H7 (cell line): Measurements from ENCODE around the gene CLIP3. TPM values are rescaled to one million over a fixed set of nuclear protein-coding genes. Genes with fewer than 3 reads are reported as not detected.

Experiments
- DNase-seq: peaks from one replicate; pipeline ENCODE4 v3.0.0; 2012
- H3K27me3 ChIP-seq: 2 replicates; pipeline ENCODE4 v1.6.0; 2011; ENCODE audit warnings: mild to moderate bottlenecking, low read length; ENCODE audit not compliant: control insufficient read depth, insufficient read depth
- H3K36me3 ChIP-seq: replicated peaks from 2 replicates; pipeline ENCODE4 v1.5.1; 2011; ENCODE audit warnings: low read length; ENCODE audit not compliant: control insufficient read depth, insufficient read depth
- H3K4me3 ChIP-seq: 2 replicates; pipeline ENCODE4 v1.5.1; 2011; ENCODE audit warnings: low read depth, mild to moderate bottlenecking, control low read depth, low read length, moderate library complexity; ENCODE audit not compliant: insufficient read depth
- total RNA-seq: library from RNA; depleted of rRNA; stranded (reverse); fragments of >200 nt; shearing (Covaris generic); gene quantifications from 2 replicates; pipeline ENCODE4 v1.2.3, GENCODE V29; 2014

The CLIP3 gene
- total RNA-seq, 1 experiment from 2014 or later, result 1.5 TPM

DNA sequence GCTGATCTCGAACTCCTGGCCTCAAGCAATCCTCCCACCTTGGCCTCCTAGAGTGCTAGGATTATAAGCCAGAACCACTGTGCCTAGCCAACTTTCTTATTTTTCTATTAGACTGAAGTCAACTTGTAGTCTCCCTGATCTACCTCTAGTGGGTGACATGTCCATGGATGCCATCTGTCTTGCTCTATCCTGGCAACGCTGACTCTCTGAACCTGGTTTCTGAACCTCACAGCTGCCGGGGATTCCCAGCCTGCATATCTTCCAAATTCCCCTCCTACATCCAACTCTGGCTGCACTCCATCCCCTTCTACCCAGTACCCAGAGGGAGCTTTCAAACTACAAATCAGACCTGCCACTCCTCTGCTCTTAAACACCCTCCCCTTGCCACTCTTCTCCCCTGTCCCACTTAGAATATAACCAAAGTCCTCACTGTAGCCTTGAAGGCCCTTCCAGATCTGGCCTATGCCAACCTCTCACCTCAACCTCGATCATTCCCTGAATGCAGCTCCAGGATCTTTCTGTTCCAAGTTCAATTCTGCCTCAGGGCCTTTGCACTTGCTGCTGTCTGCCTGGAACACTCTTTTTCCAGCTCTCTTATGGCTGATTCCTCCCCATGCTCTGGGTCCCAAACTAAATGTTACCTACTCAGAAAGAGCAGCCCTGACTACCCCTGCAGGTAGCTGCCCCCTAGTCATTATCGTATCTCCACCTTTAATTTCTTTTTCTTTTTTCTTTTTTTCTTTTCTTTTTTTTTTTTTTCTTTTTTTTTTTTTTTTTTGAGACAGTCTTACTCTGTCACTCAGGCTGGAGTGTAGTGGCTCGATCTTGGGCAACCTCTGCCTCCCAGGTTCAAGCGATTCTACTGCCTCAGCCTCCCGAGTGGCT is 2.2 kb downstream of the CLIP3 start:
- DNase-seq, result peak; percentile 60
- Histone ChIP-seq H3K27me3 (peaks cover 2% of the 10 kb centered on the region), H3K4me3 (no peak overlapping the region), H3K36me3 (no peaks in the 10 kb centered on the region; the same call in 1 of the 2 replicates)

DNA sequence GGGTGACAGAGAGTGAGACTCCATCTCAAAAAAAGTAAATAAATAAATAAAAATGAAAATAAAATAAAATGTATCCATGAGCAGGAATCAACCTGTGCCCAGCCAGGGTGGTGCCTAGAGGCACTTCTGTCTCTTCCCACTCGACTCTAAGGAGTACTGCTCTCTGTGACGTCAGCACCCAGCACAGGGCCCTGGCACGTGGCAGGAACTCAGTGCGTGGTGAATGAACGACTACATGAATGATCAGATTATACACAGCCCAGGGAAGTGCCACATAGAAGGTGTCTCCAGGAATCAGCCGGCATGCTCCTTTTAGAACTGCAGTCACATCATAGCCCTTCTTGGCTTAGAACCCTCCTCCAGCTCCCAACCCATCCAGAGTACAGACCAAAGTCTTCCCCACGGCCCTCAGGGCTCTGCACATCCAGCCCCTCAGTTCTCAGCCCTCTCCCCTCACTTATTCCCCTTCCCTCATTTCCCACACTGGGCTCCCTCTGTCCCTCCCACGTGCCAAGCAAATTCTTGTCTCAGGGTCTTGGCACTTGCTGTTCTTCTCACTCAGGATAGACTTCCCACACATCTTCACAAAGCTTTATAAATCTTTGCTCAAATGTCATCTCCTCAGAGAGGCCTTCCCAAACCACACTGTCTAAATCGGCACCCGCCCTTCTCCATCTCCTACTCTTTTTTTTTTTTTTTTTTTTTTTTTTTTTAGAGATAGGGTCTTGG is 4.2 kb downstream of the CLIP3 start:
- Histone ChIP-seq H3K27me3 (peaks cover 1% of the 10 kb centered on the region), H3K36me3 (no peaks in the 10 kb centered on the region; the same call in 1 of the 2 replicates), H3K4me3 (no peak overlapping the region)
- DNase-seq, result peak; percentile 16

DNA sequence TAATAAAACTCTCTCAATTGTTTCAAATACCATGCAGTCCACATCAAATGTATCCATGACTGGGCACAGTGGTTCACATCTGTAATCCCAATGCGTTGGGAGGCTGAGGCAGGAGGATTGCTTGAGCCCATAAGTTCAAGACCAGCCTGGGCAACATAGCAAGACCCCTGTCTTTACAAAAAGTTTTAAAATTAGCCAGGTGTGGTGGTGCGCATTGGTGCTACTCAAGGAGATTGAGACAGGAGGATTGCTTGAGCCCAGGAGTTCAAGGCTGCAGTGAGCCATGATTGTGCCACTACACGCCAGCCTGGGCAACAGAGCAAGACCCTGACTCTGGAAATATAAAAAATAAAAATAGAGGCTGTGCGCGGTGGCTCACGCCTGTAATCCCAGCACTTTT is 5.0 kb downstream of the CLIP3 start:
- H3K4me3 ChIP-seq, result no peak overlapping the region
- DNase-seq, result no peak
- no peaks in the 10 kb centered on the region for H3K27me3 ChIP-seq
- no peaks in the 10 kb centered on the region; the same call in 1 of the 2 replicates for H3K36me3 ChIP-seq

DNA sequence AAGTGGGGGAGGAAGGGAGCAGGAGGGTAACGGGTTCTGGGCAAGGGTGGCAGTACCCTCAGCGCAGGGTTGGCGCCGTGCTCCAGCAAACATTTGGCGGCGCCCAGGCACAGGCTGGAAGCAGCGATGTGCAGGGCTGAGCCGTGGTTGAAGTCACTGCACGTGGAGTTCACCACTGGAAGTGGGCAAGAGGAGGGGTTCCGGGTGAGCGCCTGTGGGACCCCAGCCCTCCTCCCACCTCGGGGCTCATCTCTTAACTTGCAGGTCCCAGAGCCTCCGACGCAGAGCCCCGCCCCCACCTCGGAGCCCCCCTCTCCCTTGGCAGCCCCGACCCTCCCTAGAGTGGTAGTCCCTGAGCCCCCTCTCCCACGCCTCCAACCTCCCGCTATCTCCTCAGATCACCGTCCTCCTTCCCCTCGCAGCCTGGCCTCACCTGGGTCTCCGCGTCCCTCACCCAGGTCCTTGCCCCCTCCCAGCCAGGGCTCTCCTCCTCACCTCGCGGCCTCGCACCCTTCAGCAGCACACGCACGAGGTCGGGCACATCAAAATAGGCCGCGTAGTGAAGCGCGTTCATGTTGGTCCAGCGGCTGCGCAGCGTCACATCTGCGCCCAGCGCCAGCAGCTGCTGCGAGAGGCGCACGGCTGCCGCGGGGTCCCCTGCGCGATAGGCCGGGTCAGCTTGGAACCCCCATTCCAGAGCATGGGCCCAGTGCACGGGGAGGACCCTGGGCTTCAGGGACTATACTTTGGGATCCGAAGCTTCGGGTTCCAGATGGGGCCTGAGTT is 6.4 kb downstream of the CLIP3 start:
- Histone ChIP-seq H3K4me3 (no peak overlapping the region), H3K27me3 (no peaks in the 10 kb centered on the region), H3K36me3 (no peaks in the 10 kb centered on the region; the same call in 1 of the 2 replicates)
- peak; percentile 49 for DNase-seq

DNA sequence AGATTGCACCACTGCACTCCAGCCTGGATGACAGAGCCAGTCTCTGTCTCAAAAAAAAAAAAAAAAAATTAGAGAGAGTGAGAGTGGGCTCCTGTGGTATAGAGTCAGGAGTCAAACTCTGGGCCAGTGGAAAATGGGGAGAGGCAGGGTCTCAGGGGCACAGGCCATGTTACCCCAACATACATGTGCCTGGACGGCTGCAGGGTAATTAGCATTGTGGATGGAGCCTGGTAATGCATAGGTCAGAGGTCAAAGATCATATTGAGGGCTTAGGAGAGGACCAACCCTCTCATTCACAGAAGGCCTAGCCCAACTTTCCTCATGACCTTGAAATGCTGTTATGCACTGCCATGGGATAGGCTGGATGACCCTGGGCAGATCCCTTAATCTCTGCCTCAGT is 7.1 kb downstream of the CLIP3 start:
- H3K4me3 ChIP-seq, result no peak overlapping the region
- H3K36me3 ChIP-seq, result no peaks in the 10 kb centered on the region; the same call in 1 of the 2 replicates
- H3K27me3 ChIP-seq, result no peaks in the 10 kb centered on the region
- DNase-seq, result no peak

DNA sequence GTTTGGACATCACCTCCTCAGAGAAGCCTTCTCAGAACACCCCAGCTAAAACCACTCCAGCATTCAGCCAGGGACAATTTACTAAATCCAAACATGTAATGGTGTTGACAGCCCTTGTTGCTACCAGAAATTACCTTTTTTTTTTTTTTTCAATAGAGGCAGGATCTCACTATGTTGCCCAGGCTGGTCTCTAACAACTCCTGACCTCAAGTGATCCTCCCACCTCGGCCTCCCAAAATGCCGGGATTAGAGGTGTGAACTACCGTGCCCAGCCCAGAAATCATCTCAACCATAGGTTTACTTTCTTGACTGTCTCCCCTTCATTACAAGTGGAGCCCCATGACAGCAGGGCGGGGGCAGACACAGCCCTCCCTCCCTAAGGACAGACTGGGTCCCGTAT is 9.2 kb downstream of the CLIP3 start:
- DNase-seq, result no peak
- no peak overlapping the region for H3K4me3 ChIP-seq
- no peaks in the 10 kb centered on the region for H3K27me3 ChIP-seq
- H3K36me3 ChIP-seq, result peaks cover 1% of the 10 kb centered on the region; the same call in 1 of the 2 replicates

DNA sequence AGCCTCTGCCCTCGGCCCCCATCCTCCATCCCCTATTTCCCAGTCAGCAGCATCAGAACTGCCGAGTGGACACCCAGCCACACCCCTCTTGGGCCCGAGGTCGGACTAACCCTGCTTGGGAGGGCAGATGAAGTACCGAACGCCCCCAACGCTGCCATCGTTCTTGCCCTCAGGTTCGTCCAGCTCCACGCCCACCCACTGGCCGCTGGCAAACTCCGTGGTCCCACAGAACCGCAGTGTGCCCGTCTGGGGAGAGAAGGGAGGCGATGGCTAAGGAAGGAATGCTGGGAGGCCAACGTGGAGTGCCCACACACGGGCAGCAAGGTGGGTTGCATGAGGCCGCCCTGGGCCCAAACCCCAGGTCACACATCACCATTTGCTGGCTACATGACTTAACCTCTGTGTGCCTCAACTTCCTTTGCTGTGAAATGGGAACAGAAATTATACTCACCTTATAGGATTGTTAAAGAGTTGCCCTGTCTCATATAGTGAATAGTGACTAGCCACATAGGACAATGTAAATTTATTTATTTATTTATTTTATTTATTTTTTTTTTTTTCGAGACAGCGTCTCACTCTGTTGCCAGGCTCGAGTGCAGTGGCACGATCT is 13.5 kb downstream of the CLIP3 start:
- Histone ChIP-seq H3K27me3 (no peaks in the 10 kb centered on the region), H3K36me3 (peaks cover 2% of the 10 kb centered on the region), H3K4me3 (no peak overlapping the region)
- DNase-seq, result no peak

DNA sequence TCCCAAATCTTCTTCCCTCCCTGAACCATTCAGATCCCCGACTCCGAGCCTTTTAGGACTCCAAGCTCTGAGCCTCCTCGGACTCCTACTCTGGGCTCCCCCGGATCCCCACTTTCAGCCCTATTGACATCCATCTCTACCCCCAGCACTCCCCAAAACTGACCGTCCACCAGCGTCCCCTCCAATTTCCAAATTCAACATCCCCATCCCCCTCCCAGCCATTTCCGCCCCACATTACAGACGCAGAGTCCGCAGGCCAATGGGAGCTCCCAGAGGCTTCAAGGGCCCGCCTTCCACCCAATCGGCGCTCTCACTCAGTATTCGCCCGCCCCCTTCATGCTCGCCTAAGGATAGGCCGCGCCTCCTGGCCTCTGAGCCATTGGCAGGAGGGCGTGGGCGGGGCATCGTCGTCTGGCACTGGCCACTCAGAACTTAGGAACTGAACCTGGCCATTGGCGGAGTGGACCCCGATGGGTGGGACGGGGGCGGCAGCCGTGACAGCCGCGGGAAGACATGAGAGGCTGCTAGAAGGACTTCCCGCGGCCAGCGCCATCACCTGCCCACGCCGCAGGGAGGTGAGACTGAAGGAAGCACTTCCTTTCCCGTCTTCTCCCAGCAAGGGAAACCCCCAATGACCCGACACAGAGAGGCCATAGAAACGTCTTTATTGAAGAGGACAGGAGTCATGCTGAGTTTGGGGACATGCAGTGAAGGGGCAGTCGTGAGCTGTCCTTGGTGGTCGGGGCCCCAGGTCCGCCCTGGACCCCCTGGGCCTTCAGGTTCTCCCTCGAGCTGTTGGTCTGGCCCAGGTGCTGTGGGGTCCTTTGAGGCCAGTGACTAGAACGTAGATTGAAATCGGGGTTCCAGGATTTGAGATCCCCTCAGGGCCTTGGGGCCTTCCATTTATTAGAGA is 18.4 kb downstream of the CLIP3 start, which contains the start of gene ALKBH6:
Gene ALKBH6, minus strand, starts transcription at position 202 of the 913 bp plus-strand sequence. CDS start 816 bp downstream, outside the sequence.
- DNase-seq, result peak; percentile 99

DNA sequence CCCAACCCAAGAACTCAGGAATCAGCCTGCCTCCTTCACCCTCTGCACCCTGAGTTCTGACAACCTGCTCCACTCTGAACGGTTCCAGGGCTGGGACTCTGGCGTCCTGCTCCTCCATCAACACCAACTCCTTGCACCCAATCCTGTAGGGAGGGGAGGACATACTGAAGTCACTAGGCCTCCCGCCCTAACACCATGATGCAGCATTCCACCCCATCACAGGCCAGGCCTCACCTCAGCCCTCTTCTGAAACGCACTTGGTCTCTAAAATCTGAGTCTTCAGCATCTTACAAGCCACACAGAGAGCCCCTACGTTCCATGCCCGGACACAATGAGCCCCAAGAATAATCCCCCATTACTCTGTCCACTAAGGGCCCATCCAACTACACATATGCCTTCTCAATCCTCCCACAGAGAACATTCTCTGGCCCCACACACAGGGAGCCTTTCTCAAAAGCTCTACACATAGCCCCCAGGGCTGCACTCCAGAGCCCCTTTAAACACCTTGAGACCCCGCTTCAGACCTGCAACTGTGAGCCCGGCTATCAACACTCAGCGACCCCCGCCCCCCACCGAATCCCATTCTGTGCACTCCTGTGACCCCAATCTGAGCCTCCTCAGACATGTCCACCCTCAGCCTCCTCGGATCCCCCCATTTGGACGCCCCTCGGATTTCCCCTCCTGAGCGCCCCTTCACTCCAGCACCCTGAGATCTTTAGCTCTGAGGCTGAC is 19.2 kb downstream of the CLIP3 start:
- Histone ChIP-seq H3K27me3 (peaks cover 2% of the 10 kb centered on the region; the same call in 1 of the 2 replicates), H3K4me3 (peak overlapping the region; percentile 55)

More for the DNA sequence above, 18.4 kb downstream of the CLIP3 start, which contains the start of gene ALKBH6:
- Histone ChIP-seq H3K27me3 (peaks cover 2% of the 10 kb centered on the region; the same call in 1 of the 2 replicates), H3K36me3 (peaks cover 2% of the 10 kb centered on the region), H3K4me3 (peak within 1 kb of the TSS; percentile 77)

DNA sequence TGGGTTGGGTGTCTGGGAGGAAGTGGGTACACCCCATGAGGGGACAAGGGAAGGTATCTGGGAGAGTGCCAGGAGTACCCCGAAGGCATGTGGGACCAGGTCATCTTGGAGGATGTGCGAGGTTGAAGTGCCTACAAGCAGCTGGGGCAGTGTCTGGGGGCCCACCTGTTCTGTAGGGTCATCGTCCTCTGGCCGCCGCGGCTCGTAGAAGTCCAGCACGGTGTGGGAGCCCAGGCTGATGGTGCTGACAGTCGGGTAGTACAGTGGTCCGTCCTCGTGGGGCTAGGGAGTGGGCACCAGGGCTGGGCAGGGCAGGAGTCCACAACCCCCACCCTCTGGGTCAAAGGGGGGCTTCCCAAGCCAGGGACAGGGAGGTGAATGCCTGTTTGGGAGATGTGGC is 22.3 kb downstream of the CLIP3 start:
- DNase-seq, result no peak
- Histone ChIP-seq H3K4me3 (no peak overlapping the region), H3K27me3 (peaks cover 2% of the 10 kb centered on the region; the same call in 1 of the 2 replicates), H3K36me3 (peaks cover 2% of the 10 kb centered on the region)

More for the DNA sequence above, 19.2 kb downstream of the CLIP3 start:
- peaks cover 1% of the 10 kb centered on the region for H3K36me3 ChIP-seq
- no peak for DNase-seq

DNA sequence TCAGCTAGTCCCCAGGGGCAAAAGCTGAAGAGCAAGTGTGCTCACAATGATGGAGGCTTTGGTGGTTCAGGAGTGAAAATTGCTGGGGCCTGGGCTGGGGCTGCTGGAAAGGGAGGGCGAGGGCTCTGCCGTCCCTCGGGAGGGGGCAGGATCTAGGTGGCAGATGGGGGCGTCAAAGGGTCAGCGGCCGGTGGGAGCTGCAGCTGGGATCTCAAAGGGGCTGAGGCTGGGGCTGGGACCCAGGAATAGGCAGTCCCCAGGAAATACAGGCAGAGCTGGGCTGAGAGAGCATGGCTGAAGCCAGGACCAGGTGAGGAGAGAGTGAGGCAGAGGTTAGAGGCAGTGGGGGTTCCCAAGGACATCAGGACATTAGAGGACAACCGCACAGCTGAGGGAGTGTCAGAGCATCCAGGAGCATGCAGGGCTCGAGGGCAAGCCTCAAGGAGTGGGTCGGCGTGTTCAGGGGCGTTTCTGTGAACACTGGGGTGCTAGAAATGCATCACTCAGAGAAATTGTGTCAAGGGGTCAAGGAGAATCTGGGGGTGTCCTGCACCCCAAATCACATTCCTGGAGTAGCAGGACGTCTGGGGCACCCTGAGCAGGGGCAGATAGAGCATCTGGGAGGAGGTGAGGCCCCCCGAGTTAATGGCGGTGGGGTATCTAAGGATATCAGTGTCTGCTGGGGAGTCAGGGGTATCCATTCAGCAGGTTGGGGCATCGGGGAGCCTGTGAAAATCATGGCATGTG is 22.9 kb downstream of the CLIP3 start:
- Histone ChIP-seq H3K27me3 (peaks cover 2% of the 10 kb centered on the region; the same call in 1 of the 2 replicates), H3K4me3 (peak overlapping the region; percentile 66), H3K36me3 (peaks cover 4% of the 10 kb centered on the region)
- DNase-seq, result no peak

DNA sequence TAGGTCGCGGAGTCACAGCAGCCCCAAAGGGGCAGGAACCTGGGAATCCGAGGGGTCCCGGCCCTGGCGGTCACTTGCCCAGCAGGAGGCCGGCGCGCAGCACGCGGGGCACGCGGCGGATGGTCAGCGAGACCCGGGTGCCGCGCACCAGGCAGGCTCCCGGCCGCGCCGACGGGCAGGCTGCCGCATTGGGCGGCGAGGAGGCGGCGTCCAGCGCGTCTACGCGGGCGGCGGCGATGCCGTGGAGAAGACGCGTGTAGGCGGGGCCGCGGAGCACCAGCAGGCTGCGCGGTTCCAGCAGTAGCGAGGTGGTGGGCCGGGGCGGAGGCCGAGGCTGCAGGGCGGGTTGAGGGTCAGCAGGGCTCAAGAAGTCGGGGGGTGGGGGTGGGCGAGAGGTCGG is 23.5 kb downstream of the CLIP3 start:
- peak overlapping the region; percentile 66 for H3K4me3 ChIP-seq
- H3K36me3 ChIP-seq, result peaks cover 4% of the 10 kb centered on the region
- DNase-seq, result peak; percentile 91
- H3K27me3 ChIP-seq, result peaks cover 2% of the 10 kb centered on the region; the same call in 1 of the 2 replicates
